CD4-positive, alpha-beta T cell treated with Interleukin-17A for 1 hour (primary cell): ENCODE results near the gene TNFAIP3.
A peak's percentile ranks its signal among the peaks of the same experiment; 100 is the strongest.

Source experiments
- DNase-seq: peaks from one replicate; pipeline ENCODE4 v3.0.0-alpha.2; 2020

Gene TNFAIP3

DNA sequence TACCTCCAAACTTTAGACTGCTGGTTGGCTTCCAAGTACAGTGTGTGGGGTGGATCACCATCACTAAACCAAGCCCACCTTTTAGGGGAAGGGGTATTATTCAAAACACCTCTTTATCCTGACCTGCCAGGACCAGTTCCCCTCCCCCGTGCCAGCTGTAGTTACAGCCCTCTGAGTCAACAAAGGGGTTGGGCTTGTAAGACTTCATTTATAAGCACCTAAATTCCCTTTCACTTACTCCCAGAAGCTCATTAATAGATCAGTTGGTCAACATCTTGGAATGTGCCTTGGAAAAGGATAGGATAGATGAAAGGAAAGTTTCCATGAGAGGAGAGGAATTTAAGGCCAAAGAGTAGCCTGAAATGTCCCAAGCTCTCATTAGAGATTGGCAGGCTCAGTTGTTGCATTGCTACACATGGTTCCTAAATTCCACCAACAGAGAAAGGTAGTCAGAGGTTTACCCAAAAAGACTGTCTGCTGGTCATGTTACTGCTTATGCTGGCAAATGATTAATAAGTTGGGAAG is 59.2 kb downstream of the TNFAIP3 start:
- DNase-seq = no peak

DNA sequence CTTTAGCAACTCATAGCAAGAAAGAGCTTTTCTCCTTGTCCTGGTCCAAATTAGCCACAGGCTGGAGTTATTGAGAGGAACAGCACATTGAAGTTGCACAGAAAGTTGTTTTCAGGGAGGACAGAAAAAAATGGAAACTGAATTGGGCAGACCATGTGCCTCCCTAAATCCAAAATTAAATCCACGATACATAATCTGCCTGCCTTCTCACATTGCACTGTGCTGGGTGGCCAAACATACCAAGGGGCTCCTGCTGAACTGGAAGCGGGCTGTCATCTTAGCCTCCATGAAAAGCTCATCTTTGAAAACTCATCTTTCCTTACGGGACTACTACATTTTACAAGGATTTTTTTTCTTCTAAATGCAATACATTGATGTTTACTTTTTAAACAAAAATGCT is 59.9 kb downstream of the TNFAIP3 start:
- DNase-seq = no peak

DNA sequence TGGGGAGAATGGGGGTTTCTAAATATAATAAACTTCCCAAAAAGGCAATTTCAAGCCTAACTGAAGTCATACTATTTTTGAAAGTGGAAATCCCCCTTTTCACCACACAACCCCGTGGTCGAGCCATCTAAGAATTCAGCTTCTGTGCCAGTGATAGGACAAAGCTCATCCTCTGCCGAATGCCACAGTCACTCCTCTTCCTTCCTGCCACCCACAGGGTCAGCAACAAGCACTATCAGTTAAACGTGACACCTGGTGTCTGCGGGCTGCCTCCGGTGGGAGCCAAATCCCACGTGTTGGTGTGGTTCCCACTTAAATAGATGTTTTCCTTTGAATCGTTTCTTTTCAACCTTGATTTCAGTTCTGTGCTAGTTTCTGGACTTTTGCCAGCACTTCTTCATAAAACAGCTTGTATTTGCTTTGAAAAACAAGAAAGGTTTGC is 60.7 kb downstream of the TNFAIP3 start:
- DNase-seq = peak; percentile 84

DNA sequence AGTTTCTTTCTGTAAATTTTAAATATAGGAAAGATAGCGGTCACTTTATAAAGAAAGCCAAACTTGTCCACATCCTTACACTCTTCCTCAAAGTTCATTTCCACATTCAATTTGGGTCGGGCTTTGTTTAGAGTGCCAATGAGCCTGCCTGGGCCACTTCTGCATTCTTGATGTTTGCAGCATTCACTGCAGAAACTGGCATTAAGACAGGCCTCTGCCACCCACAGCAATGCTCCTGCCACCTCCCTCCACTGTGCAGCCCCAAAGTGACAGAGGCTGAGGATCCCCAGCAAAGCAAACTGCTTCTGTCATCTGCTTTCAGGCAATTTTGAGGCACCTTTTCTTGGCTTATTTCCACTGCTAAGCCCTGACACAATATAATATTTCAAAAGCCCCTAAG is 61.2 kb downstream of the TNFAIP3 start:
- peak; percentile 14 for DNase-seq

DNA sequence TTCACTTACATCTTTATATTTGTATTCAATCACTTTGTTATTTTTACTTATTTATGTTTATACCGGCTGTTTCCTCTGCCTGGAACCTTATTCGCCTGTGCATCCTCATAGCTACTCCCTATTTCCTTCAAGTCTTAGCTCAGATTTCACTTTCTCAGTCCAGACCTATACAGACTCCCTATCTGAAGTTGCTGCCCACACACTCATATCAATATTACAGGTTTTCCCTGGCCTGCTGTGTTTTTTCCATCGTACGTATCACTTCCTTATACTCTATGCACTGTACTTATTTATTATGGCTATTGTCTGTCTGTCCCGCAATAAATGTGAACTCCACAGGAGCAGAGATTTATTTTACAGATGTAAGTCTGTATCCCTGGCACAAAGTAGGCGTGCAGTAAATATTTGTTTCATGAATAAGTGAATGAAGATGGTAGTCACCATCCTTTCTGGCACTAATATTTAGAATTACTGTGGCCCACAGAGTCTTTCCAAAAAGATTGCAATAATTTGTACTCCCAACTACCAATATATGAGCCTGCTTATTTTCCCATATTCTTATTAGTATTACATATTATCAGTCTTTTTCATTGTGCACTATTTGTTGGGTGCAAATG is 64.9 kb downstream of the TNFAIP3 start:
- no peak for DNase-seq
